Measurements from ENCODE around the gene NFIA.

Gene NFIA

GRCh38 chr1:61100578-61100977 is 18.2 kb downstream of the NFIA start:
- TF ChIP-seq CTCF (IDR thresholded peaks at IDR 0.05; ENCODE audit: extremely low read depth, missing control alignments): no peak

GRCh38 chr1:61101536-61101935 is 19.2 kb downstream of the NFIA start:
- no peak for TF ChIP-seq CTCF (IDR thresholded peaks at IDR 0.05; ENCODE audit: extremely low read depth, missing control alignments)

More at GRCh38 chr1:61100578-61100977, 18.2 kb downstream of the NFIA start:
- DNase-seq (ENCODE audit: low spot score): no peak

GRCh38 chr1:61102041-61102440 is 19.7 kb downstream of the NFIA start:
- DNase-seq (ENCODE audit: low spot score): no peak
- TF ChIP-seq CTCF (IDR thresholded peaks at IDR 0.05; ENCODE audit: extremely low read depth, missing control alignments): no peak

More at GRCh38 chr1:61101536-61101935, 19.2 kb downstream of the NFIA start:
- DNase-seq (ENCODE audit: low spot score): no peak

GRCh38 chr1:61102621-61103020 is 20.3 kb downstream of the NFIA start:
- no peak for TF ChIP-seq CTCF (IDR thresholded peaks at IDR 0.05; ENCODE audit: extremely low read depth, missing control alignments)
- DNase-seq (ENCODE audit: low spot score): no peak

- DNase-seq (ENCODE audit: low spot score): no peak
- TF ChIP-seq CTCF (IDR thresholded peaks at IDR 0.05; ENCODE audit: extremely low read depth, missing control alignments): no peak
Observed at GRCh38 chr1:61104220-61104671, 21.9 kb downstream of the NFIA start.

- no peak for TF ChIP-seq CTCF (IDR thresholded peaks at IDR 0.05; ENCODE audit: extremely low read depth, missing control alignments)
- no peak for DNase-seq (ENCODE audit: low spot score)
Observed at GRCh38 chr1:61107638-61108037, 25.3 kb downstream of the NFIA start.

GRCh38 chr1:61109158-61109557 is 26.8 kb downstream of the NFIA start:
- no peak for TF ChIP-seq CTCF (IDR thresholded peaks at IDR 0.05; ENCODE audit: extremely low read depth, missing control alignments)
- no peak for DNase-seq (ENCODE audit: low spot score)
